IPS DF 19.7 (cell line): ENCODE measurements around the gene DYNC1H1.

ENCODE experiments used
- DNase-seq: peaks from one replicate; pipeline ENCODE4 v3.0.0-alpha.2; 2013; ENCODE audit warnings: low read depth, low spot score

DYNC1H1 gene

DNA sequence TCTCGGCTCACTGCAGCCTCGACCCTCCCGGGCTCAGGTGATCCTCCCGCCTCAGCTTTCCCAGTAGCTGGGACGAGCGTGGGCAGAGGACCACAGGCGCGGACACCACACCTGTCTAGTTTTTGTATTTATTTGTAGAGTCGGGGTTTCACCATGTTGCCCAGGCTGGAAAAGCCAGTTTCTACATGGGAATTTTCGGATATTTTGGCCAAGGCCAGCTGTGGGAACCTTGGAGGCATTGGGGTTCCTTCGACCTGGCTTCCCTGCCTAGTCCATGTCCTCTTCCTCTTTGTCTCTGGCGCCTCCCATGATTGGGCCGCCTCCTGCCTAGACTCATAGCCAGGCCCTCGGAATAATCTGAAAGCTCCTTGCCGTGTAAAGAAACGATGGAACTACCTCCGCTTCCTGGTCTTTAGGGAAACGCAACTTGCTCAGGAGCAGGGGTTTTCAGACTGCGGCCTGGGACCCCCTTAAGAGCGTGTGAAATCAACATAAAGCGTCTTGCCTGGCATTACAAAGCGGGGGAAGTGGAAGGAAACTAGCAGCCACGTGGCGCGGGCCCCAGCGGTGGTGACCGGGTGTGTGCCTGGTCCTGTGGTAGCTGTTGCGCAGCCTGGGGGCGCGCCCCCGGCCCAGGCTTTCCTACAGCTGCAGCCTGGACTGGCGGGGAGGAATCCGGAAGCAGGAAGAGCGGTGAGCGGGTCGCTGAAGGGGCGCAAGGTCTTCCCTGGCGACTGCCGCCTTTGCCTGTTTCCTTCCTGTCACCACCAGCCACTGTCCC lies 123.8 kb downstream of the DYNC1H1 start:
- DNase-seq = peak; percentile 63

- DNase-seq = no peak
These were observed 125.4 kb downstream of the DYNC1H1 start for GRCh38 chr14:102089621-102090343.

- DNase-seq = no peak
These were observed 126.3 kb downstream of the DYNC1H1 start for GRCh38 chr14:102090713-102091112.

DNA sequence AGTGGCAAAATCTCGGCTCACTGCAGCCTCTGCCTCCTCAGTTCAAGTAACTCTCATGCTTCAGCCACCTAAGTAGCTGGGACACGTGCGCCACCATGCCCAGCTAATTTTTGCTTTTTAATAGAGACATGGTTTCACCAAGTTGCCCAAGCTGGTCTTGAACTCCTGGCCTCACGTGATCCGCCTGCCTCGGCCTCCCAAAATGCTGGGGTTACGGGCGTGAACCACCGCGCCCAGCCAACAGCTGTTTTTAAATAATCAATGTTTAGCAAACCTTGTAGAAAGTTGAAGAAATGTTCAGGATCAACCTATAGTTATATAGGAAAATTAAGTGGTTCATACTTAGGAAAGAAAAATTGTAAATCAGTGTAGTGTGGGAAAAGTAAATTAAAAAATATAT lies 128.4 kb downstream of the DYNC1H1 start:
- no peak for DNase-seq

DNA sequence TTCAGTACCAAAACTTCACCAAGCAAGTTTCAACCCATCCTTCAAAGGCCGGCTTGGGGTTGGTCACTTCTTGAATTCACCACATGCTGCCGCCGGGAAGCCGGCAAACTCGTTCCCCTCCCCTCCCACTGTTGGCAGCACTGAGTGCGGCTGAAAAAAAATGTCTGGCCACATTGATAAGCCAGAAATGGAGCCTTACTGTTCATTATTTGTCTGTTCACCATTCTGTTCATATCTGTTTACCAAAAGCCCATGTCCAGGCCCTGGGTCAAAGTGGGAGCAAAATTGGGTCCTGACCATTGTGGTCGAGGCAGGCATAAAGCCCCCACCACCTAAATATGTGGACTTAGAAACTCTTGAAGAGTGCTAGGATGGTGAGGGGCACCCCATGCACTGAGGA lies 129.7 kb downstream of the DYNC1H1 start:
- DNase-seq = no peak

DNA sequence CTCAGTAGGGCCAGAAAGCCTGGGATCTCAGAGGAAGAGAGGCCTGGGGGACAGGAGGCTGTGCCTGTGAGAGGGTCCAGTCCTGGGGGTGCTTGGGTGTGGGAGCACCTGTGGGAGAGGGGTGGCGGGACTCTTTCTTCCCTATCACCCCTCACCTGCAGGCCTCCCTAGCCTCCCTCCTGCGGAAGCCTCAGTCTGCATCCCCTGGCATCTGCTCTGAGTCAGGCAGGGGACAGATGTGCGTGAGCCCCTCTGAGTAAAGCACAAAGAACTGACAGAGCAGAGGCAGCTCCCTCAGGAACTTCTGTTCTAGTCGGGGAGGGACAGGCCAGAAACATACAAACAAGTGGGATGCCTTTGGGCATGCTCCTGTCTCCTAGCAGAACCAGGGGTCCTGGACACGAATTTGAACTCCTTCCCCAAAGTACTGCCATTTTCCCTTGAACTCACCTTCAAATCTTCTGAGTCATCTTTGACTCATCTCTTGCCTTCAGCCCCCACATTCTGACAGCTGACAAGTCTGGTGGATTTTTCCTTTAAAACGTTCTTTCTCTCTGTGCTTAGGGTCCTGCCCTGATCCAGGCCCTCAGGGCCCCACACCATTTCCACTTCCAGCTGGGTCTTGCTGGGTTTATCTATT lies 131.0 kb downstream of the DYNC1H1 start:
- DNase-seq = no peak

DNA sequence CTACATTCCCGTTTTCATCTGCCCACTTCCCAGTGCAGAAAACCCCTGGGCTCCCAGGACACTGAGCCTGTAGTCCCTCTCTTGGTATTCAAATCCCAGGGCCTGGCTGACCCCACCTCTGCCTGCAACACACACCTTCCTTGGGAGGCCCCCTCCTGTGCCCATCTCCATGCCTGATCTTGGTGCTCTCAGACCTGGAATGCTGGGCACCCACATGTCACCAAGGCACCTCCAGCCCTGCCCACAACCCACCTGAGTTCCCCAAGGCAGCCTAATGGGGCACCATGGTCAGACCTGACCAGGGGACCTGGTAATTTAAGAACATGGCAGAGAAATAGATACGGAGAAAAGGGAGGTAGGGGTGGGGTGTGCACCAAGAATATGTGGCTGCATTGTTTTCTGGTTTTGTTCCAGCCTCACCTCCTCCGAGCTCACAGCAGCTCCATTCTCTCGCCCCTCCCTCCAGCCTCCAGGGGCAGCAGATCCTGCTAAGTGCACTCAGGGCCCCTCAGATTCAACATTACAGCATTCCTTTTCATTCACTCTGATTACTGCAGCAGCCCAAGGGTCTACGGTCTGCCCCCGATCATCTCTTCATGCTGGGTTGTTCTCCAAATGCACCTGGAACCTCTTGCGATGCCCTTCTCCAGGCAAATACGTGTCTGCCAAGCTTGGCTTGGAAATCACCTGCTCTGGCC lies 131.6 kb downstream of the DYNC1H1 start:
- DNase-seq = no peak

DNA sequence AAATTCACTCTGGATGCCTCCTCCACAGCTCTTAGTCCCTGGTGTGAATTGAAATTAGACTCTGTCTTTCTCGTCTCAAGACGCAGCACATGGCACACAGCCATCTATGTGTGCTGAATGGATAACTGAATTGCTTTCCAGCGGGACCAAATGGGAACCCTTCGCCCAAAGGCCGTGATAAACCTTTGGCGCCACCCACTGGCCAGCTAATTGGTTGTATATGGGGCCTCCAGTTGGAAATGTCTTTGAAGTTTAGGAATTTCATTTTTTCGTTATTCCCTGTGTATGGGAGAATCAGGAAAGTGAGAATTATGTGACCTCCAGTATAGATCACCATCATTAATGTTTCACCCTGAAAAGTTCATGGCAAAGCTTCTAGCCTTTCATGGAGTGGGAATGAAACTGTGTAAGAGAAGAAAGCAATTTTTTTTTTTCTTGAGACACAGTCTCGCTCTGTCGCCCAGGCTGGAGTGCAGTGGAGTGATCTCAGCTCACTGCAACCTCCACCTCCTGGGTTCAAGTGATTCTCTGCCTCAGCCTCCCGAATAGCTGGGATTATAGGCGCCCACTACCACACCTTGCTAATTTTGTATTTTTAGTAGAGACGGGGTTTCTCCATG lies 132.3 kb downstream of the DYNC1H1 start:
- no peak for DNase-seq

GRCh38 chr14:102097441-102098135 lies 133.2 kb downstream of the DYNC1H1 start:
- no peak for DNase-seq

DNA sequence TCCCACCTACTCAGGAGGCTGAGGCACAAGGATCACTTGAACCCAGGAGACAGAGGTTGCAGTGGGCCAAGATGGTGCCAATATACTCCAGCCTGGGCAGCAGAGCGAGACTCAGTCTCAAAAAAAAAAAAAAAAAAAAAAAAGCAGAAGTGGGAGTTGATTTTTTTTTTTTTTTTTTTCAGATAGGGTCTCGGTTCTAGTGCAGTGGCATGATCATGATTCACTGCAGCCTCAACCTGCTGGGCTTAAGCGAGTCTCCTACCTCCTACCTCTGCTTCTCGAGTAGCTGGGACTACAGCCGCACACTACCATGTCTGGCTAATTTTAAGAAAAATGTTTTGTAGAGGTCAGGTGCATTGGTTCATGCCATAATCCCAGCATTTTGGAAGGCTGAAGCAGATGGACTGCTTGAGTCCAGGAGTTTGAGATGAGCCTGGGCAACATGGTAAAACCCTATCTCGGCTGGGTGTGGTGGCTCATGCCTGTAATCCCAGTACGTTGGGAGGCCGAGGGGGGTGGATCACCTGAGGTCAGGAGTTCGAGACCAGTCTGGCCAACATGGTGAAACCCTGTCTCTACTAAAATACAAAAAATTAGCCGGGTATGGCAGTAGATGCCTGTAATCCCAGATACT lies 138.8 kb downstream of the DYNC1H1 start:
- no peak for DNase-seq

DNA sequence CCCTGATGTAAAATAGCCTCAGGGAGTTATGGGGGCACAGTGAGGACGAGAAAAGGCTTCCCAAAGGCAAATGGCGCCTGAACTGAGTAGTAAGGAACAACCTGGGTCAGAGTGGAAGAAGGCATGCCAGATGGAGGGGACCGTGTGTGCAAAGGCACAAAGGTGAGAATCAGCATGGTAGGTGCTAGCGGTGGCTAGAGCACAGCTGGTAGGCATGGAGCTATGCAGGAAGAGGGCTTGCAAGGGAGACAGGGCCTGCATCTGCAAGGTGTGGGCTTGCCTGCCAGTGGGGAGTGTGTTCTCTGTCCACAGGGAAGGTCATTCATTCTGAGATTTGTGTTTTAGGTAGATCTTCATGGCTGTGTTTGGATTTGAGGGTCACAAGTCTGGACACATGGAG lies 141.0 kb downstream of the DYNC1H1 start:
- DNase-seq = no peak
